Thoracic aorta (tissue), 2 donors: ENCODE data around the gene SLC17A9. TPM values are rescaled to one million over a fixed set of nuclear protein-coding genes. Genes with fewer than 3 reads are reported as not detected.

Source experiments
- ATAC-seq: fragments of 150-250 bp; one replicate; pipeline ENCODE4 v1.8.0; 2017; ENCODE audit warnings: low read depth; ENCODE audit not compliant: insufficient number of reproducible peaks, low FRiP score
- DNase-seq: peaks from one replicate; pipeline ENCODE4 v3.0.0-alpha.2; 2020; ENCODE audit warnings: low spot score
- H3K27ac ChIP-seq, 2 donors: fragments of 200-600 bp; sonication (generic); 1 replicate in 1 of 2; 2 replicates in 1 of 2; pipeline ENCODE4 v1.5.1; 2016; ENCODE audit warnings: mild to moderate bottlenecking in 2 of 2, moderate library complexity in 2 of 2
- H3K27me3 ChIP-seq: fragments of 200-600 bp; sonication (generic); replicated peaks from 2 replicates; pipeline ENCODE4 v1.6.0; 2016; ENCODE audit warnings: mild to moderate bottlenecking; ENCODE audit not compliant: insufficient read depth
- H3K36me3 ChIP-seq: fragments of 200-600 bp; sonication (generic); one replicate; pipeline ENCODE4 v1.5.1; 2016
- H3K4me1 ChIP-seq, 2 donors: fragments of 200-600 bp; sonication (generic); 1 replicate in 1 of 2; 2 replicates in 1 of 2; pipeline versions ENCODE4 v1.5.1 to v1.6.0; 2016; ENCODE audit warnings: low read depth in 2 of 2, mild to moderate bottlenecking in 1 of 2; ENCODE audit not compliant: control insufficient read depth in 1 of 2
- H3K4me3 ChIP-seq: fragments of 200-600 bp; sonication (generic); 2 replicates; pipeline ENCODE4 v1.5.1; 2016; ENCODE audit warnings: mild to moderate bottlenecking
- H3K9me3 ChIP-seq: fragments of 200-600 bp; sonication (generic); 2 replicates; pipeline ENCODE4 v1.5.1; 2016
- CTCF ChIP-seq: fragments of 200-600 bp; sonication (generic); IDR thresholded peaks from one replicate; pipeline ENCODE4 v1.5.1; 2019; ENCODE audit warnings: antibody characterized with exemption
- total RNA-seq, 2 donors: library from RNA; depleted of rRNA; stranded (reverse); fragments of >200 nt; gene quantifications; one replicate each; pipeline versions ENCODE4 v1.1.0 to v1.2.3, GENCODE V29; 2016

Gene SLC17A9
- total RNA-seq, 2 donors from 2014 or later, result 17.9 to 18.8 TPM

- TF ChIP-seq CTCF, result no peak
- DNase-seq (no peak), ATAC-seq (no peak)
- peaks cover 62% of the 10 kb centered on the region for H3K36me3 ChIP-seq
- H3K4me3 ChIP-seq, result no peak overlapping the region
- H3K27ac ChIP-seq, result no peak overlapping the region
- H3K4me1 ChIP-seq, result peaks cover 26 to 59% of the 10 kb centered on the region in 2 donors
- no peaks in the 10 kb centered on the region for H3K9me3 ChIP-seq
- no peaks in the 10 kb centered on the region for H3K27me3 ChIP-seq
These were observed 40.7 kb upstream of the SLC17A9 start for GRCh38 chr20:62911701-62912280.

GRCh38 chr20:62913043-62913630 is 39.4 kb upstream of the SLC17A9 start:
- no peak for TF ChIP-seq CTCF
- Histone ChIP-seq H3K27me3 (no peaks in the 10 kb centered on the region), H3K4me1 (peaks cover 35 to 61% of the 10 kb centered on the region in 2 donors), H3K9me3 (no peaks in the 10 kb centered on the region), H3K36me3 (peaks cover 48% of the 10 kb centered on the region), H3K4me3 (no peak overlapping the region), H3K27ac (no peak overlapping the region)
- no peak for DNase-seq
- no peak for ATAC-seq

- Histone ChIP-seq H3K9me3 (no peaks in the 10 kb centered on the region), H3K27me3 (no peaks in the 10 kb centered on the region), H3K27ac (no peak overlapping the region), H3K4me1 (peaks cover 48 to 68% of the 10 kb centered on the region in 2 donors), H3K4me3 (peak overlapping the region; percentile 11), H3K36me3 (peaks cover 35% of the 10 kb centered on the region)
- ATAC-seq (no peak), DNase-seq (no peak)
- no peak for TF ChIP-seq CTCF
These were observed 38.1 kb upstream of the SLC17A9 start for GRCh38 chr20:62914436-62914835.

- H3K9me3 ChIP-seq, result no peaks in the 10 kb centered on the region
- peaks cover 30% of the 10 kb centered on the region for H3K36me3 ChIP-seq
- no peaks in the 10 kb centered on the region for H3K27me3 ChIP-seq
- TF ChIP-seq CTCF, result no peak
- peak overlapping the region; percentile 18 for H3K4me3 ChIP-seq
- H3K4me1 ChIP-seq, result peaks cover 54 to 74% of the 10 kb centered on the region in 2 donors
- ATAC-seq, result no peak
- no peak overlapping the region for H3K27ac ChIP-seq
- DNase-seq, result no peak
These were observed 37.5 kb upstream of the SLC17A9 start for GRCh38 chr20:62914970-62915457.

DNA sequence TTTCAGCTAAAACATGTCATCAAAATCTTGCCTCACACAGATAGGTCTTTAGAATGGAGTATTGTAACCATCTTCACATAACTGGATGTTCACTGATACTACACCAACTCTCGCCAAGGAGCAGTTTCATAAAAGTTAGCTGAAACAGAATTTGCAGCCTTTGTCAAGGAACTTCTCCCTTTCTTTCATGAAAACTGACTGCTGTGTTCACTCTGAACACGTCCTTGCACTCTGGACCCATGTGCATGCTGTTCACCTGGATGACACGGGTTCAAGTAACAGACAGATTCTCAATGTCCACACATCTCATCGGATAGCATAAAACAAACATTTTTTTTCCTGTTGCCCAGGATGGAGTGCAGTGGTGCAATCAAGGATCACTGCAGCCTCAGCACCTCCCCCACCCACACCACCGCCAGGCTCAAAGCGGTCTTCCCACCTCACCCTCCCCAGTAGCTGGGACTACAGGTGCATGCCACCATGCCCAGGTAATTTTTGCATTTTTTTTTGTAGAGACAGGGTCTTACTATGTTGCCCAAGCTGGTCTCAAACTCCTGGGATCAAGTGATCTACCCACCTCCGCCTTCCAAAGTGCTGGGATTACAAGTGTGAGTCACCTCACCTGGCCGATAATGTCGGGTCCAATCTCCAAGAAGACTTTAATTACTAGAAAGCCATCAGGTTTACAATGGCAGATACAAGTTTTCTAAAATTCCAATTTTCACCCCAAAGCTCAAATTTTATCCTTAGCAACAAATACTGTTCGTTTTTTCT is 35.6 kb upstream of the SLC17A9 start:
- H3K27ac ChIP-seq, result no peak overlapping the region
- DNase-seq (no peak), ATAC-seq (no peak)
- H3K9me3 ChIP-seq, result no peaks in the 10 kb centered on the region
- H3K36me3 ChIP-seq, result peaks cover 11% of the 10 kb centered on the region
- no peak for TF ChIP-seq CTCF
- no peaks in the 10 kb centered on the region for H3K27me3 ChIP-seq
- peaks cover 68 to 90% of the 10 kb centered on the region in 2 donors for H3K4me1 ChIP-seq
- no peak overlapping the region for H3K4me3 ChIP-seq
